ENCODE measurements around the gene HHIP. TPM values are rescaled to one million over a fixed set of nuclear protein-coding genes. Genes with fewer than 3 reads are reported as not detected.
"Not testable (repeated sequence)": the region's sequence is repeated elsewhere in the genome, so short reads cannot be mapped to it uniquely, and the experiment has no call there.

HHIP gene
- total RNA-seq, 4 donors from 2014 or later, result 0.10 to 0.34 TPM; not detected in 2

- Histone ChIP-seq H3K27ac (no peak overlapping the region), H3K9me3 (no peaks in the 10 kb centered on the region), H3K36me3 (no peaks in the 10 kb centered on the region), H3K4me3 (no peak overlapping the region), H3K27me3 (no peaks in the 10 kb centered on the region), H3K4me1 (no peaks in the 10 kb centered on the region)
- no peak for TF ChIP-seq POLR2A (IDR thresholded peaks at IDR 0.05)
- DNase-seq (ENCODE audit: low spot score in 2 of 2), result no peak
- 40% methylated on average over 5 of the region's 5 CpGs for WGBS
Measured at GRCh38 chr4:144782345-144782744, 136.4 kb downstream of the HHIP start.

- Histone ChIP-seq H3K27ac (no peak overlapping the region), H3K4me1 (no peaks in the 10 kb centered on the region), H3K4me3 (no peak overlapping the region), H3K9me3 (no peaks in the 10 kb centered on the region), H3K36me3 (no peaks in the 10 kb centered on the region), H3K27me3 (no peaks in the 10 kb centered on the region)
- TF ChIP-seq, protein P1, sequence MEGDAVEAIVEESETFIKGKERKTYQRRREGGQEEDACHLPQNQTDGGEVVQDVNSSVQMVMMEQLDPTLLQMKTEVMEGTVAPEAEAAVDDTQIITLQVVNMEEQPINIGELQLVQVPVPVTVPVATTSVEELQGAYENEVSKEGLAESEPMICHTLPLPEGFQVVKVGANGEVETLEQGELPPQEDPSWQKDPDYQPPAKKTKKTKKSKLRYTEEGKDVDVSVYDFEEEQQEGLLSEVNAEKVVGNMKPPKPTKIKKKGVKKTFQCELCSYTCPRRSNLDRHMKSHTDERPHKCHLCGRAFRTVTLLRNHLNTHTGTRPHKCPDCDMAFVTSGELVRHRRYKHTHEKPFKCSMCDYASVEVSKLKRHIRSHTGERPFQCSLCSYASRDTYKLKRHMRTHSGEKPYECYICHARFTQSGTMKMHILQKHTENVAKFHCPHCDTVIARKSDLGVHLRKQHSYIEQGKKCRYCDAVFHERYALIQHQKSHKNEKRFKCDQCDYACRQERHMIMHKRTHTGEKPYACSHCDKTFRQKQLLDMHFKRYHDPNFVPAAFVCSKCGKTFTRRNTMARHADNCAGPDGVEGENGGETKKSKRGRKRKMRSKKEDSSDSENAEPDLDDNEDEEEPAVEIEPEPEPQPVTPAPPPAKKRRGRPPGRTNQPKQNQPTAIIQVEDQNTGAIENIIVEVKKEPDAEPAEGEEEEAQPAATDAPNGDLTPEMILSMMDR (IDR thresholded peaks at IDR 0.05), result no peak
- TF ChIP-seq POLR2A (IDR thresholded peaks at IDR 0.05) (no peak), EP300 (IDR thresholded peaks at IDR 0.05) (no peak), POLR2AphosphoS5 (IDR thresholded peaks at IDR 0.05) (no peak)
- WGBS, result 65% methylated on average over 3 of the region's 3 CpGs
- DNase-seq (ENCODE audit: low spot score in 2 of 2), result no peak
Measured at GRCh38 chr4:144785961-144786360, 140.0 kb downstream of the HHIP start.

DNA sequence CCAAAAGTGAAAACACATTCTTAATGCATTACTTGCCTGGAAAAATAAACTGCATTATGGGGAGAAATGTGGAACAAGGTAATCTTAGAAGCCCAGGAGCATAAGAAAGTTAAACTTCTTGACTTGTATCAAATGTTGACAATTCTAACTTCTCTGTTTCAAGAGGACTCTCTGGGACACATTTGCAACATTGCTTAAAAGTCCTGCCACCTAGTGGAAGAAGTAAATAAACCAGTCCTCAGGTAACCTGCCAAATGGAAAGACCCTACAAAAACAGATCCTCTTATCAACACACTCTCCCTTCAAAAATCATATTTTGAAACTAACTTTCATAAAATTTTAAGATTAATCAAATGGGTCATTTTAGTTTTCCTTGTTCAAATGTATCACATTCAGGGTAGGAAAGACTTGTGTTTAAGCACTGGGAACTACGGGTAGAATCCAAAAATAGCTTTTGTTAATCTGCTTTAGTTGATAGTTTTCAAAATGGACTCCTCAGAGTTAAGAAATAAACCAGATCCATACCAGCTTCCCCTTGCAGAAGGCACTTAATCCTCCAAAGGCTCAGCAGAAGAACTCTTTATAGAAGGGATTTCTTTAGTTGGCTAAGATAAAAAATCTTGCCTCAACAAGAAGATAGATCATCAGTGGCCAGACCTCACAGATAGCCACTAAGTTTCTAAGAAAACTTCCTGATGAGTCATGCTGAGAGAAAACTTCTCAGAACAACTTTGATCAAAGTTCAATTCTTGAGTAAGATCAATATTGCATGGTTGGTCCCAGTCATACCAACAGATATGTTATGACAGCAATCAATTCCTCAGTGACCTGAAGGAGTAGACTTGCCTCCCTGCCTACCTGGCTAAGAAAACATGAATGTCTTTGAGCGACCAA is 141.7 kb downstream of the HHIP start:
- Histone ChIP-seq H3K36me3 (no peaks in the 10 kb centered on the region), H3K27me3 (no peaks in the 10 kb centered on the region), H3K27ac (no peak overlapping the region), H3K4me1 (no peaks in the 10 kb centered on the region), H3K9me3 (no peaks in the 10 kb centered on the region), H3K4me3 (no peak overlapping the region)
- WGBS, result 65% methylated on average over 2 of the region's 2 CpGs
- DNase-seq (ENCODE audit: low spot score in 2 of 2), result no peak
- TF ChIP-seq, protein P1 (IDR thresholded peaks at IDR 0.05), result peak in 1 of 2 donors; percentile 11
- TF ChIP-seq POLR2A (IDR thresholded peaks at IDR 0.05) (no peak), EP300 (IDR thresholded peaks at IDR 0.05) (no peak)

DNA sequence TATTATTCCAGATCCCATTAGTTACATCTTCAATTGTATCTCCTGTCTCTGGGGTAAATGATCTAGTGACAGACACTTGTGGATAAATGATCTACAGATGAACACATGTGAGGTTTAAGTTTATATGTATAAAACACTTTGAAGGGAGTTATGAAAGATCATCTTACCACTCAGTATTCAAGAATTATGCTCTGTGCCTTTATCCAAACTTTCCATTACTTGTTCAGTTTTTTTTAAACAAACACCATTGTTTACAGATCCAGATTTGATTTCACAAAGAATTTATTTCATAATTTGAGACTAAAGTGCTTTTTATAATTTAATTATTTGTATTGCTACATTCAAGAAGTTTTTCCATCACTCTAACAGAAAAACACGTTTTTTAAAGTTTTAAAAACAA is 142.5 kb downstream of the HHIP start:
- WGBS, result 48% methylated on average over 1 of the region's 1 CpG
- Histone ChIP-seq H3K27me3 (no peaks in the 10 kb centered on the region), H3K27ac (no peak overlapping the region), H3K4me3 (no peak overlapping the region), H3K9me3 (no peaks in the 10 kb centered on the region), H3K4me1 (no peaks in the 10 kb centered on the region), H3K36me3 (no peaks in the 10 kb centered on the region)
- no peak for TF ChIP-seq POLR2AphosphoS5 (IDR thresholded peaks at IDR 0.05)
- TF ChIP-seq EP300 (IDR thresholded peaks at IDR 0.05), result no peak
- TF ChIP-seq, protein P1 (IDR thresholded peaks at IDR 0.05), result no peak
- no peak for TF ChIP-seq POLR2A (IDR thresholded peaks at IDR 0.05)
- no peak for DNase-seq (ENCODE audit: low spot score in 2 of 2)

GRCh38 chr4:144791933-144792332 is 146.0 kb downstream of the HHIP start:
- not testable (repeated sequence) for H3K4me3 ChIP-seq; DNase-seq (ENCODE audit: low spot score in 2 of 2); H3K4me1 ChIP-seq; H3K27me3 ChIP-seq; H3K9me3 ChIP-seq; H3K36me3 ChIP-seq; H3K27ac ChIP-seq
- 80% methylated on average over 4 of the region's 8 CpGs for WGBS
